Measurements from ENCODE around the gene FGFBP1.

DNA sequence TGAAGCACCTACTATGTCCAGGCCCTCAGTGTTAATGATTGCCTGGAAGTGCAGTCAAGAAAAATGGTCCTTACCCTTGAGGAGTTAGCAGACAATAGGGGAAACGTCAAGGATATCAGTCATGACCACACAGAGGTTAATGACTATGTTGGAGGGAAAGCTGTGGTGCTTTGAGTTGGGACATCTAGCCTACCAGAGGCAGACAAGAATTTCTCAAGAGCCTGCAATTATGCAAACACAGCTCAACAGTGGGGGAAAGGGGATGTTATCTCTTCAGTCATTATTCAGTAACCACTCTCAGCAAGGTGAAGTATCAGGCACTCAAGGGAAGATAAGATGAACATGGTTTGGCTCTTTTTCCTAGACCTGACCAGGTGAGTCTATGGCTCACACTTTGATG is 7.0 kb upstream of the FGFBP1 start:
- TF ChIP-seq EZH2phosphoT487 (IDR thresholded peaks at IDR 0.05; ENCODE audit: borderline replicate concordance, low read length) = no peak
- no peak for TF ChIP-seq EZH2 (IDR thresholded peaks at IDR 0.05; ENCODE audit: low read length, unreplicated experiment)
